Endothelial cell of umbilical vein (primary cell): ENCODE data around the gene FLT1.

Source experiments
- CTCF ChIP-seq, 2 donors: IDR thresholded peaks; 1 replicate in 1 of 2; 2 replicates in 1 of 2; pipeline ENCODE4 v1.5.1; 2011; ENCODE audit warnings: low read length in 2 of 2, mild to moderate bottlenecking in 2 of 2, moderate library complexity in 2 of 2, control low read depth in 1 of 2, inconsistent platforms in 1 of 2, low read depth in 1 of 2; ENCODE audit not compliant: insufficient read depth in 1 of 2; ENCODE audit errors: extremely low read depth in 1 of 2
- EZH2 ChIP-seq: IDR thresholded peaks from 2 replicates; pipeline ENCODE4 v1.6.1; 2012; ENCODE audit warnings: borderline replicate concordance, low read depth, mild to moderate bottlenecking, moderate library complexity, low read length, inconsistent platforms; ENCODE audit not compliant: severe bottlenecking
- MYC ChIP-seq: IDR thresholded peaks from one replicate; pipeline ENCODE4 v1.6.1; 2011; ENCODE audit warnings: mild to moderate bottlenecking, low read depth, low read length
- POLR2AphosphoS5 ChIP-seq: IDR thresholded peaks from 2 replicates; pipeline ENCODE4 v1.6.1; 2012; ENCODE audit warnings: low read depth, mild to moderate bottlenecking, control low read depth, low read length, moderate library complexity; ENCODE audit not compliant: insufficient read depth

- no peak for TF ChIP-seq EZH2
- no peak for TF ChIP-seq CTCF (IDR thresholded peaks at IDR 0.05; ENCODE audit: extremely low read depth in 1 of 2, insufficient read depth in 1 of 2, low read depth in 1 of 2, low read length in 2 of 2)
- TF ChIP-seq POLR2AphosphoS5, result no peak
- TF ChIP-seq MYC, result no peak
Observed at GRCh38 chr13:28534801-28535200, 39.9 kb upstream of the FLT1 start.
